Renal cortex interstitium (tissue), 11 donors: ENCODE data around the gene NCOR1. TPM values are rescaled to one million over a fixed set of nuclear protein-coding genes. Genes with fewer than 3 reads are reported as not detected.
"Not testable (repeated sequence)": the region's sequence is repeated elsewhere in the genome, so short reads cannot be mapped to it uniquely, and the experiment has no call there.

Experiments
- DNase-seq, 11 donors: peaks; one replicate each; pipeline ENCODE4 v3.0.0-alpha.2; 2013; ENCODE audit warnings: low read depth in 9 of 11, low spot score in 4 of 11; ENCODE audit errors: extremely low read depth in 1 of 11
- polyA plus RNA-seq, 3 donors: library from polyadenylated mRNA; unstranded; fragments of 120-200 nt; gene quantifications; one replicate each; pipeline ENCODE4 v1.2.1, GENCODE V29; 2013; ENCODE audit not compliant: insufficient read length in 3 of 3

NCOR1 gene
- polyA plus RNA-seq, 3 donors, result 101 to 110 (median 104) TPM

- DNase-seq, result not testable (repeated sequence)
Measured at GRCh38 chr17:16115077-16115698, 100.1 kb downstream of the NCOR1 start.

- no peak for DNase-seq
Measured at GRCh38 chr17:16108871-16109270, 106.5 kb downstream of the NCOR1 start.

GRCh38 chr17:16108386-16108785, 106.9 kb downstream of the NCOR1 start:
- DNase-seq, result no peak

- DNase-seq, result no peak
Measured at GRCh38 chr17:16107165-16107770, 108.1 kb downstream of the NCOR1 start.

GRCh38 chr17:16106161-16106891, 109.0 kb downstream of the NCOR1 start:
- DNase-seq, result peak in 7 of 11 donors; percentile 2 to 17 (median 6)

- DNase-seq, result no peak
Measured at GRCh38 chr17:16104189-16104588, 111.1 kb downstream of the NCOR1 start.

- no peak for DNase-seq
Measured at GRCh38 chr17:16101440-16101839, 113.9 kb downstream of the NCOR1 start.

- no peak for DNase-seq
Measured at GRCh38 chr17:16100737-16101400, 114.5 kb downstream of the NCOR1 start.

GRCh38 chr17:16091773-16092172, 123.6 kb downstream of the NCOR1 start:
- DNase-seq, result no peak

- DNase-seq, result no peak
Measured at GRCh38 chr17:16086957-16087356, 128.4 kb downstream of the NCOR1 start.

- no peak for DNase-seq
Measured at GRCh38 chr17:16085066-16085699, 130.2 kb downstream of the NCOR1 start.

- no peak for DNase-seq
Measured at GRCh38 chr17:16083223-16083622, 132.1 kb downstream of the NCOR1 start.

GRCh38 chr17:16081507-16082087, 133.7 kb downstream of the NCOR1 start:
- no peak for DNase-seq

- no peak for DNase-seq
Measured at GRCh38 chr17:16080366-16080765, 135.0 kb downstream of the NCOR1 start.

- DNase-seq, result no peak
Measured at GRCh38 chr17:16075949-16076348, 139.4 kb downstream of the NCOR1 start.

- no peak for DNase-seq
Measured at GRCh38 chr17:16074423-16074822, 140.9 kb downstream of the NCOR1 start.

GRCh38 chr17:16073845-16074244, 141.5 kb downstream of the NCOR1 start:
- DNase-seq, result no peak

GRCh38 chr17:16072031-16072430, 143.3 kb downstream of the NCOR1 start:
- no peak for DNase-seq

GRCh38 chr17:16068323-16068722, 147.0 kb downstream of the NCOR1 start:
- no peak for DNase-seq
